Activated T-cell treated with anti-CD3 and anti-CD28 coated beads, Interleukin-2, amount 50 U/mL, for 48 hours (primary cell): ENCODE data around the gene EIF1AD.
"Not testable (repeated sequence)": the region's sequence is repeated elsewhere in the genome, so short reads cannot be mapped to it uniquely, and the experiment has no call there.

Experiments
- DNase-seq, 2 experiments: peaks; one replicate each; pipeline ENCODE4 v3.0.0-alpha.2; 2020

The EIF1AD gene

DNA sequence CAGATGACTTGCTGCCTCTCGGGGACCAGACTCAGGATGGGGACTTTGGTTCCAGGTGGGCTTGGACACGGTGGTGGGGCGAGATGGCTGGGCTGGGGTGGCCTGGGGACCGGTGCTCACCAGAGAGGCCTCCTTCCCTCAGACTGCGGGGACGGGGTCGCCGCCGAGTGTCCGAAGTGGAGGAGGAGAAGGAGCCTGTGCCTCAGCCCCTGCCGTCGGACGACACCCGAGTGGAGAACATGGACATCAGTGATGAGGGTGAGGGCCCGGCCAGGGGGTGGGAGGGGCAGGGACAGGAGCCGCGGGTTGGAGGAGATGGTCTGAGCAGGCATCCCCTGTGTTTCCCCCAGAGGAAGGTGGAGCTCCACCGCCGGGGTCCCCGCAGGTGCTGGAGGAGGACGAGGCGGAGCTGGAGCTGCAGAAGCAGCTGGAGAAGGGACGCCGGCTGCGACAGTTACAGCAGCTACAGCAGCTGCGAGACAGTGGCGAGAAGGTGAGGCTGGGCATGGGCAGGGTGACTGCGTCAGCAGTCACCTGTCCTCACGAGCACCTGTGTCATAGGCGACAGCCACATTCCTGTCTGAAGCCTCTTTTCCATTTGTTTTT lies 34.5 kb downstream of the EIF1AD start:
- no peak for DNase-seq

DNA sequence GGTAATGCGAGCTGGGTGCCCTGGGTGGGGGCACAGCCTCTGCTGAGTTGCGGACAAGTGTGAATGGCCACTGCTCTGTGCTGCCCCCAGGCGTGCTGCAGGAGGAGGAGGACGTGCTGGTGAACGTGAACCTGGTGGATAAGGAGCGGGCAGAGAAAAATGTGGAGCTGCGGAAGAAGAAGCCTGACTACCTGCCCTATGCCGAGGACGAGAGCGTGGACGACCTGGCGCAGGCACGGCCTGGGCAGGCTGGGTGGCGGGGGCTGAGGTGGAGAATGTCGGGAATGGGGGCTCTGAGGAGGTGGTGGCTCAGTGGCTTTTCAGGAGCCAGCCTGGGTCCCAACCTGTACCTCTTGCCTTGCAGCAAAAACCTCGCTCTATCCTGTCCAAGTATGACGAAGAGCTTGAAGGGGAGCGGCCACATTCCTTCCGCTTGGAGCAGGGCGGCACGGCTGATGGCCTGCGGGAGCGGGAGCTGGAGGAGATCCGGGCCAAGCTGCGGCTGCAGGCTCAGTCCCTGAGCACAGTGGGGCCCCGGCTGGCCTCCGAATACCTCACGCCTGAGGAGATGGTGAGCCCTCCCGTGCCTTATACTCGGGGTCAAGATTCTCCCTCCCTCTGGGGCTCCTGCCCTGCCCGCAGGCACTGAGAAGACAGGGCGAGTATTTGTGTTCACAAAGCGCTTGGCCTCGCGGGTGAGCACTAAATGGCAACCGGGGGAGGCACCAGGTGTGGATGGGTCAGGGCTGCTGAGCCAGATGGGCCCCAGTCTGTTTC lies 35.8 kb downstream of the EIF1AD start:
- no peak for DNase-seq

DNA sequence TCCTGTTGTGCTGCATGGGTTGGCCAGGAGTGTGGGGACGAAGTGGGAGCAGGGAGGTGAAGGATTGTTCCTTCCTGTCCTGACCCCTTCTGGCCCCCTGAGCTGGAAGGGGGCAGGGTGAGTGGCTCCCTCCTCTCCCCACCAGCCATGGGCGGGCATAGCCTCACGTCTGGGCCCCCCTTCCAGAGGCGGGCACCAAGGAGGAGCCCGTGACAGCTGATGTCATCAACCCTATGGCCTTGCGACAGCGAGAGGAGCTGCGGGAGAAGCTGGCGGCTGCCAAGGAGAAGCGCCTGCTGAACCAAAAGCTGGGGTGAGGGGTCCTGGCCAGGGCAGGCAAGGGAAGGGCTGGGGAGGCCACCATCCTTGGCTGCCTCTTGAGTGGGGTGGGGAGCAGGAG lies 37.1 kb downstream of the EIF1AD start:
- no peak for DNase-seq

DNA sequence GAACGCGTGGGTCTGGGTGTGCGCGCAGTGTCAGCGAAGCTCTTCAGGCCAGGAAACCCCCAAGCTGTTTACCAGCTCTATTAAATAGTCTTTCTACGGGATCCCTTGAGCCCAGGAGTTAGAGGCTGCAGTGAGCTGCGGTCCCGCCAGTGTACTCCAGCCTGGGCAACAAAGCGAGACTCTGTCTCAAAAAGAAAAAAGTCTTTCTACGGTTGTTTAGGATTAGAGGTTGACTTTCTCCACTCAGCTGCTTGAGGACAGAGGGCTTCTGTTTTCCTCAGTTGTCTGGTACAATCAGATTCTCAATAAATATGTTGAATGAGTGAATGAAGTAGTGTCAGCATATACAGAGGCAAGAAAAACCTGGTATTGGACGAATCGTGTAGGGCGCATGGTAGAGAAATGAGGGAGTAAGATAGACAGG lies 39.8 kb downstream of the EIF1AD start:
- DNase-seq = no peak

DNA sequence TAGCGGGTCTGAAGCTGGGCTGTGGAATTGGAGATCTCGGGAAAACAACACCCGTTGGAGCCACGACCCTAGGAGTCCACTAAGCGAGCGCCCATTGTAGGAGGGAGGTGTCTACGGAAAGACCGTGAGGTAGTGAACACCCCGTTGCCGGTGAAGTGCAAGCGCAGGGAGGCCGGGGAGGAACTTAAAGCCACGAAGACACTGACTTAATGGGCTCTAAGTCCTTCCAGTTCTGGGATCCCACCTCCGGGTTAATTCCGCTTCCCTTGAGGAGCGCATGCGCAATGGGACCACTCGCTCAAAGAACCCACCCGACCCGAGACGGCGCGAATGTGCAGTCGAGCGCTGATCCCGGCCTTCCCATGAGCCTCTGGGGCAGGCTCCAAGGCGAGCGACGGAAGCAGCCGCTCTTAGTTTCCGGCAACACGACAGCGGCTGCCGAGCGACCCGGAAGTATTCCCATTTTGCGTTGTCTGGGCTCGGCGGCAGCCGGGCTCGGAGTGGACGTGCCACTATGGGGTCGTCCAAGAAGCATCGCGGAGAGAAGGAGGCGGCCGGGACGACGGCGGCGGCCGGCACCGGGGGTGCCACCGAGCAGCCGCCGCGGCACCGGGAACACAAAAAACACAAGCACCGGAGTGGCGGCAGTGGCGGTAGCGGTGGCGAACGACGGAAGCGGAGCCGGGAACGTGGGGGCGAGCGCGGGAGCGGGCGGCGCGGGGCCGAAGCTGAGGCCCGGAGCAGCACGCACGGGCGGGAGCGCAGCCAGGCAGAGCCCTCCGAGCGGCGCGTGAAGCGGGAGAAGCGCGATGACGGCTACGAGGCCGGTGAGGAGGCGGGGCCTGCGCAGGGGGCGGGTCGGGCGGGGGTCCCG lies 40.5 kb downstream of the EIF1AD start, which contains the start of gene SART1:
TSS of gene SART1 (plus strand) at position 468 of the 874 bp plus-strand sequence. CDS start at position 515, 47 bp downstream.
- peak; percentile 96 to 97 for DNase-seq

DNA sequence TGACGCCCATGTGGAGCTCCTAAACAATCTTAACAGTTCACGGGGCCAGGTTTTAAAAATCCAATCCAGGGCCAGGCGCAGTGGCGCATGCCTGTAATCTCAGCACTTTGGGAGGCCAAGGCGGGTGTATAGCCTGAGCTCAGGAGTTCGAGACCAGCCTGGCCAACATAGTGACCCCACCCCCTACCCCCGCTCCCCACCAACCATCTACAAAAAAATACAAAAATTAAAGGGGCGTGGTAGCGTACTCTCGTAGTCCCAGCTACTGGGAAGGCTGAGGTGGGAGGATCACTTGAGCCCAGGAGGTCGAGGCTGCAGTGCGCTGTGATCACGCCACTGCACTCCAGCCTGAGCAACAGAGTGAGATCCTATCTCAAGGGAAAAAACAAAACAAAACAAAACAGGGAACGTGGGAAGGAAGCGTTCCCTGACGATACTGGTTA lies 41.1 kb downstream of the EIF1AD start:
- no peak for DNase-seq

DNA sequence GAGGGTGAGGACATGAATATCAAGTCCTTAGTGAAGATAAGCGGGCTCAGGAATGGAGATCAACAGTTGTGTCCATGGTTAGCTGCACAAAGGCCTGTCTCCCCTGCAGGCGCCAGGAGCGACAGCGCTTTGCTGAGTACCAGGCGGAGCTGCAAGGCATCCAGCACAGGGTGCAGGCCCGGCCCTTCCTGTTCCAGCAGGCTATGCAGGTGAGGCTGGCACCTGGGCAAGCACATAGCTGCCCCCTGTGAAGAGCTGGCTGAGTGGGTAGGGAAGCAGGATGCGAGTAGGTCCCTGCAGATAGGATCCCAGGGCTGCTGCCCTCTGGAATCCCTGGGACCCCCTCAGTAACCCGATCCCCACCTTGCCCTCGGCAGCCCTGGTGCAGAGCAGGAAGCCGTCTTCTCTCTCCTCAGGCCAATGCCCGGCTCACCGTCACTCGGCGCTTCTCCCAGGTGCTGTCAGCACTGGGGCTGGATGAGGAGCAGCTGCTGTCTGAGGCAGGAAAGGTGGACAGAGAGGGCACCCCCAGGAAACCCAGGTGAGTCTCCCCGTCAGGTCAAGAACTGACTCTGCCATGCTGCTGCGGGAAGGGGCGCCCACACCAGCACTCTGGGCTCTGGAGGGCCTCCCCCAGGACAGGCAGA lies 43.1 kb downstream of the EIF1AD start:
- DNase-seq = no peak

DNA sequence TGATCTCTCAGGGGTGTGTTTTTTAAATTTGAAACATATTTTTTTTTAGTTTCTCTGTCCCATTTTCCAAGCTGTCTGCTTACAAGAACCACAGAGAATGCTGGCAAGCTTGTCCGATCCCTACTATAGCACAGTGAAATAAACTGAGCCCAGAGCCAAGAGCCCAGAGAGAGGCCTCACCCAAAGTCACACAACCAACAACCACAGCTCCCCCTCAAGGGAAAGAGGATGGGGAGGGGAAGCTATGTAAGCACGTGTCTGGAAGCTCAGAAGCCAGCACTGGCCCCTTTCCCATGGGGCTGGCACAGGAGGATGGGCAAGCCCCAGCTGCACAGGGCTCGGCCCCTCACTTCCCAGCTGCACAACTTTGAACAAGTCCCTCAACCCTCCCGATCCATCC lies 43.7 kb downstream of the EIF1AD start:
- DNase-seq = no peak

DNA sequence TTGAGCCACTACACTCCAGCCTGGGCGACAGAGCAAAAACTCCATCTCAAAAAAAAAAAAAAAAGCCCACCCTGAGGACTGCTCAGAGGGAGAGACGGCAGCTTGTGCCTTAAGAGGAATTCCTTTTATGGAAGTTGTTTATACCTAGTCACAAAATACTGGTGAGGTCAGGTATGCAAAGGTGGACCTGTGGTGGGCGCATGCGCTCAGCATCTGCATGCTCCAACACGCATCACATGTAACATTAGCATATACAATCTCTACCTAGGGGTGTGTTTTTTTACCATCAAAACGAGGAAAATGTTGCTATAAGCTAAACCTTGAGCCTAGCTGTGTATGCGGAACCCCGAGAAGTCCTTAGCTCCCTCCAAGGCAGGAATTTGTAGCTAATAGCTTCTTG lies 47.2 kb downstream of the EIF1AD start:
- DNase-seq = no peak

DNA sequence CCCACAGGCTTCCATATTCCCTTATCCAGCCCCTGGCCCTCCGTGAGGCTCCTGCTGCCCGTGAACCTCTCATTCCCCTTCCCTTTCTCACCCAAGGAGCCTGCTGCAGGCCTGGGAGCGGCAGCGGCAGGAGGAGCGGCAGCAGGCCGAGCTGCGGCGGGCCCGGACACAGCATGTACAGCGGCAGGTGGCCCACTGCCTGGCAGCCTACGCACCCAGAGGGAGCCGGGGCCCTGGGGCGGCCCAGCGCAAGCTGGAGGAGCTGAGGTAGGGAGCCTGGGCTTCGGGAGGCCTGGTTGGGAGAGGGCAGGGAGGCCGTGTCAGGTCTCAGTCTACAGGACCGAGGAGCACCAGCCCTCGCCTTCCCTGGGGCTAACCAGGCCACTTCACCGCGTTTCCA lies 48.5 kb downstream of the EIF1AD start:
- DNase-seq = no peak

DNA sequence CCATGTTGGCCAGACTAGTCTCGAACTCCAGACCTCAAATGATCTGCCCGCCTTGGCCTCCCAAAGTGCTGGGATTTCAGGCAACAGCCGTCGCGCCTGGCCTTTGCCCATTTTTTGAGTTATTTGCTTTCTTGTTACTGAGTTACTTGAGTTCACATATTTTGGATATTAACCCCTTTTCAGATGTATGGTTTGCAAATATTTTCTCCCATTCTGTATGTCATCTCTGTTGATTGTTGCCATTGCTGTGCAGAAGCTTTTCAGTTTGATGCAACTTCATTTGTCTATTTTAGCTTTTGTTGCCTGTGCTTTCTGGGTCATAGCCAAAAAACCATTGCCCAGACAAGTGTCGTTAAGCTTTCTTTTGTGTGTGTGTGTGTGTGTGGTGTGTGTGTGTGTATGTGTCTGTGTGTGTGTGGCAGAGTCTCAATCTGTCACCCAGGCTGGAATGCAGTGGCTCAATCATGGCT lies 49.9 kb downstream of the EIF1AD start:
- no peak for DNase-seq

DNA sequence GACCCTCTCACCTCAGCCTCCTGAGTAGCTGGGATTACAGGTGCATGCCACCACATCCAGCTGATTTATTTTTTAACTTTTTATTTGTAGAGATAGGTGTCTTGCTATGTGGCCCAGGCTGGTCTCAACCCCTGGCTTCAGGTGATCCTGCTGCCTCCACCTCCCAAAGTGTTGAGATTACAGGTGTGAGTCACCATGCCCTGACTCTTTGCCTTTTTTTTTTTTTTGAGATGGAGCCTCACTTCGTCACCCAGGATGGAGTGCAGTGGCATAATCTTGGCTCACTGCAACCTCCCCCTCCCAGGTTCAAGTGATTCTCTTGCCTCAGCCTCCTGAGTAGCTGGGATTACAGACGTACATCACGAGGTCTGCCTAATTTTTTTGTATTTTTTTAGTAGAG lies 50.3 kb downstream of the EIF1AD start:
- DNase-seq = not testable (repeated sequence)

DNA sequence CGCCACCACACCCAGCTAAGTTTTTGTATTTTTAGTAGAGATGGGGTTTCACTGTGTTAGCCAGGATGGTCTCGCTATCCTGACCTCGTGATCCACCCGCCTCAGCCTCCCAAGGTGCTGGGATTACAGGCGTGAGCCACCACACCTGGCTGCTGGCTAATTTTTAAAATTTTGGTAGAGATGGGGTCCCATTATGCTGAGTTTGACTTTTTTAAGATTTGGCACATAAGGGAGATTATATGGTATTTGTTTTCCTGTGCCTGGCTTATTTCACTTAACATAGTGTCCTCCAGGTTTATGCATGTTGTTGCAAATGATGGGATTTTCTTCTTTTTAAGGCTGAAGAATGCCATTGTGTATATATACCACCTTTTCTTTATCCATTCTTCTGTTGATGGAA lies 51.2 kb downstream of the EIF1AD start:
- DNase-seq = not testable (repeated sequence)

DNA sequence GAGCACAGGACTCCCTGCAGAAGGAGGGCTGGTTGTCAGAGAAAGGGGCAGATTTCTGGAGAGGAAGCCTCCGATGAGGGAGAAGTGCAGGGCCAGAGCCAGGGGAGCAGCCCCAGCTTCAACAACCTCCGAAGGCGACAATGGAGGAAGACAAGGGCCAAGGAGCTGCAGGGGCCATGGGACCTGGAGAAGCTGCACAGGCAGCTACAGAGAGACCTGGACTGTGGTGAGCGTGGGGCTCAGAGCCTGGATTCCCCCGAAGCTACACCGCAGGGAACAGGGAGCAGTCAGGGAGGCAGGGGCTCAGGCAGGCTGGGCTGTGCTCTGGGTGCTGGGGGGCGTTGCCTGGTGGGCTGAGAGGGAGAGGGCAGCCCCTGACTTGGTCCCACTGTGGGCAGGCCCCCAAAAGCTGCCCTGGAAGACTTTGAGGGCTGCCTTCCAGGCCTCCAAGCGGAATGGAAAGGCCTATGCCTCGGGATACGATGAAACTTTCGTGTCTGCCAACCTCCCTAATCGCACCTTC lies 54.3 kb downstream of the EIF1AD start:
- DNase-seq = no peak

DNA sequence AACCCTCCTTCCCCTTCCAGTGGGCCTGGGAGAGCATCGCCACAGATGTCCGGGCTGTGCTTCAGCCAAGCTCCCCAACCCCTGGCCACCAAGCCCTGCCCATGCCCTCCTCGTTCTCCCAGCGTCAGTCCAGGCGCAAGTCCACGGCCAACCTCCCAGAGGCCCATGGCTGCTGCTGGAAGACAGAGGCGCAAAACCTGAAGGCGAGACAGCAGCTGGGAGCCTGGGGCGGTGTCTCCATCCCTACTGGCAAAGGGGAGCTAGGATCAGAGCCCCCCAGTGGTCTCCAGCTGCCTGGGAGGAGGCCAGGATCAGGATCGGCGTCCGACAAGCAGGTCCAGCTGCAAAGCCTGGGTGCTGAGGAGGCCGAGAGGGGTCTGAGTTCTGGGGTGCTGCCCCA lies 54.8 kb downstream of the EIF1AD start:
- DNase-seq = no peak

DNA sequence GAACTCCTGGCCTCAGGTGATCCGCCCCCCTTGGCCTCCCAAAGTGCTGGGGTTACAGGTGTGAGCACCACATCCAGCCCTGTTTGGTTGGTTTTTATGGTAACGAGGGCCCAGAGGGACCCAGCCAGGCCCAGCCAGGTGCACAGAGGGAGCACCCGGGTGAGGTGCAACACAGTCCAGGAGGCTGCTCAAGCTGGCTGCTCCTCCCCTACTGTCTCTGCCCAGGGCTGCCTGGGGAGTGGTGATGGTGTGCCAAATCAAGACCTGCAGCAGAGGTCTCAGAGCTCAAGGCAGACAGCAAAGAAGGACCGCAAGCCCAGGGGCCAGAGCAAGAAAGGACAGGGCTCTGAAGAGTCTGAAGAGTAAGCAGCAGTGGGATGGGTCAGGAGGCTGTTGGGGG lies 55.3 kb downstream of the EIF1AD start:
- DNase-seq = no peak
